ENCODE measurements around the gene THBD.

THBD gene

DNA sequence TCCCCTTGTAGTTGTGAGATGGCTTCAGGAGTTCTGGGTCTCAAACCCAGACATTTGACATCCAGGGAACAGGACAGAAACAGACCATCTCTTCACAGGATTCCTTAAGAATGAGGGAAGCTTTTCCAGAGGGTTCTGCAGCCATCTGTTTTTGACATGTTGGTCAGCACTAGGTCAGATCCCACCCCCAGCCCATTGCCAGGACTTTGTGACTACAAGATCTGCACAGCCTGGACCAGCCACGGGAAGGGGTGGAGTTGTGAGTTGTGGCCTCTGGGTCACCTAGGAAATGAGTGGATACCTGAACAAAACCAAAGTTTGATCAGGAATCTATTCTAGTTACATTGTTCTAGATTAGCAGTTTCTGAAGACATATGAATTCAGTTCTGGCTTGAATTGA is 53.5 kb downstream of the THBD start:
- peaks cover 5% of the 10 kb centered on the region for H3K9me3 ChIP-seq (ENCODE audit: control insufficient read depth, low read length)
- H3K27ac ChIP-seq (ENCODE audit: low read depth, low read length, severe bottlenecking): no peak overlapping the region
- no peaks in the 10 kb centered on the region for H3K36me3 ChIP-seq (ENCODE audit: control insufficient read depth, insufficient read depth, low read length)
- no CpG with 5 or more reads among the region's 1 CpG for WGBS, 2 experiments (ENCODE audit: insufficient coverage in 2 of 2)
- no peaks in the 10 kb centered on the region for H3K4me1 ChIP-seq (ENCODE audit: control insufficient read depth, insufficient read depth, low read length, poor library complexity, severe bottlenecking)
- H3K4me3 ChIP-seq (ENCODE audit: extremely low read depth, insufficient read depth, low read length, poor library complexity, severe bottlenecking): no peak overlapping the region
